SIG-M5 treated with dmso at 0.1 percent for 504 hours (cell line): ENCODE results near the gene CCL27.

ENCODE experiments used
- DNase-seq: peaks from one replicate; lab custom pipeline; 2025; ENCODE audit not compliant: unreplicated experiment; lab: John Stamatoyannopoulos, UW

The CCL27 gene

GRCh38 chr9:34627716-34628655, 34.5 kb downstream of the CCL27 start:
- DNase-seq, result no peak

- DNase-seq, result no peak
Measured at GRCh38 chr9:34625186-34625486, 37.3 kb downstream of the CCL27 start.

- no peak for DNase-seq
Measured at GRCh38 chr9:34624475-34625185, 37.8 kb downstream of the CCL27 start.

- DNase-seq, result no peak
Measured at GRCh38 chr9:34623374-34624235, 38.9 kb downstream of the CCL27 start.

- DNase-seq, result peak; percentile 95
Measured at GRCh38 chr9:34620061-34620994, 42.1 kb downstream of the CCL27 start, which contains the start of gene DCTN3. TSS of gene DCTN3 (minus strand) at chr9:34620495. CDS start at chr9:34620464, 31 bp downstream.

- DNase-seq, result no peak
Measured at GRCh38 chr9:34615132-34615531, 47.3 kb downstream of the CCL27 start.

- DNase-seq, result peak; percentile 64
Measured at GRCh38 chr9:34612788-34613390, 49.6 kb downstream of the CCL27 start.
